GM12891 (cell line): Measurements from ENCODE around the gene HEYL.

Source experiments
- POLR2A ChIP-seq: IDR thresholded peaks from 2 replicates; pipeline ENCODE4 v1.6.1; 2011; ENCODE audit warnings: low read depth, low read length, control low read depth
- POLR2AphosphoS5 ChIP-seq: IDR thresholded peaks from 2 replicates; pipeline ENCODE4 v1.6.1; 2011; ENCODE audit warnings: low read depth, low read length, control low read depth
- POU2F2 ChIP-seq: IDR thresholded peaks from 2 replicates; pipeline ENCODE4 v1.6.1; 2011; ENCODE audit warnings: low read depth, mild to moderate bottlenecking, control low read depth, low read length, moderate library complexity
- TAF1 ChIP-seq: IDR thresholded peaks from 2 replicates; pipeline ENCODE4 v1.6.1; 2011; ENCODE audit warnings: low read depth, low read length, control low read depth

DNA sequence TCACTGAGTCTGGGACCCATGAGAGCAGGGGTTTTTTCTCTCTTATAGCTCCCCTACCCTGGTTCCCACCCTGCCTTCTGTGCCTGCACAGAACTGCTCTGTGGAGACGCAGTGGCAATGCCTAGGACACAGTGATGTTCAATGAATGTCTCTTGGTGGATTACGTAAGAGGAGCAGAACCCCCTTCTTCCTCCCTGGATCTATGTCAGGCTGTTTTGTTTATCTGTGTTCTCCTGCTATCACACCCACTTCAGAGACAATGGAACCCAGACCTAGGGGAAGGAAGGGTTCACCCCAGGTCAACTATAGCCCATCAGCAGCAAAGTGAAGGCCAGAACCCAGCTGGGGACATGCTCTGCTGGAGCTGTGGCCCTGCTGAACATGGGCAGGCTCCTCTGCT is 49.8 kb upstream of the HEYL start:
- TF ChIP-seq POLR2A: no peak
- TF ChIP-seq TAF1: no peak
- TF ChIP-seq POLR2AphosphoS5: no peak
- no peak for TF ChIP-seq POU2F2
